Fibroblast of lung (primary cell): ENCODE measurements around the gene EXOC2. TPM values are rescaled to one million over a fixed set of nuclear protein-coding genes. Genes with fewer than 3 reads are reported as not detected.

Experiments
- DNase-seq, 2 donors: peaks; one replicate each; pipeline versions ENCODE4 v3.0.0 to v3.0.0-alpha.2; 2010; ENCODE audit warnings: low read depth in 2 of 2
- H2AFZ ChIP-seq: 2 replicates; pipeline ENCODE4 v1.5.1; 2012; ENCODE audit warnings: low read length, control low read depth, inconsistent platforms
- H3K27ac ChIP-seq: 2 replicates; pipeline ENCODE4 v1.5.1; 2011; ENCODE audit warnings: low read length, control low read depth; ENCODE audit not compliant: insufficient read depth
- H3K27me3 ChIP-seq: 2 replicates; pipeline ENCODE4 v1.5.1; 2011; ENCODE audit warnings: mild to moderate bottlenecking, low read length; ENCODE audit not compliant: control insufficient read depth, insufficient read depth
- H3K36me3 ChIP-seq: 2 replicates; pipeline ENCODE4 v1.5.1; 2011; ENCODE audit warnings: low read length; ENCODE audit not compliant: control insufficient read depth, insufficient read depth
- H3K4me1 ChIP-seq: 2 replicates; pipeline ENCODE4 v1.5.1; 2011; ENCODE audit warnings: low read length; ENCODE audit not compliant: control insufficient read depth, insufficient read depth; ENCODE audit errors: extremely low read depth
- H3K4me2 ChIP-seq: 2 replicates; pipeline ENCODE4 v1.5.1; 2011; ENCODE audit warnings: low read length, control low read depth; ENCODE audit not compliant: insufficient read depth; ENCODE audit errors: extremely low read depth
- H3K4me3 ChIP-seq, 4 experiments: fragments of 200-600 bp in 1 of 4; sonication (generic) in 1 of 4; replicated peaks in 1 of 4; 2 replicates each; pipeline ENCODE4 v1.5.1; 2011 to 2016; ENCODE audit warnings: low read length in 4 of 4, low read depth in 3 of 4, mild to moderate bottlenecking in 3 of 4, control low read depth in 2 of 4, inconsistent platforms in 1 of 4, mixed read lengths in 1 of 4; ENCODE audit not compliant: insufficient read depth in 1 of 4; ENCODE audit errors: control extremely low read depth in 1 of 4
- H3K79me2 ChIP-seq: 2 replicates; pipeline ENCODE4 v1.5.1; 2012; ENCODE audit warnings: mild to moderate bottlenecking, low read length, inconsistent platforms; ENCODE audit not compliant: control insufficient read depth, insufficient read depth
- H3K9ac ChIP-seq: 2 replicates; pipeline ENCODE4 v1.5.1; 2011; ENCODE audit warnings: mild to moderate bottlenecking, low read length, control low read depth; ENCODE audit not compliant: insufficient read depth
- H3K9me3 ChIP-seq: 2 replicates; pipeline ENCODE4 v1.5.1; 2012; ENCODE audit warnings: low read depth, low read length; ENCODE audit not compliant: control insufficient read depth, insufficient read depth
- H4K20me1 ChIP-seq: 2 replicates; pipeline ENCODE4 v1.5.1; 2011; ENCODE audit warnings: low read length; ENCODE audit not compliant: control insufficient read depth, insufficient read depth; ENCODE audit errors: extremely low read depth
- EZH2 ChIP-seq: IDR thresholded peaks from 2 replicates; pipeline ENCODE4 v1.5.1; 2012; ENCODE audit warnings: low read length, control low read depth, mild to moderate bottlenecking; ENCODE audit errors: missing control alignments
- polyA plus RNA-seq, 2 donors: library from polyadenylated mRNA; depleted of rRNA in 1 of 2; stranded (reverse) in 1 of 2; unstranded in 1 of 2; fragments of >200 nt; gene quantifications; 2 replicates each; pipeline ENCODE4 v1.2.1, GENCODE V29; 2011 to 2012; ENCODE audit warnings: missing spikeins in 1 of 2
- total RNA-seq: library from RNA; depleted of rRNA; stranded (reverse); fragments of >200 nt; gene quantifications from 2 replicates; pipeline ENCODE4 v1.2.1, GENCODE V29; 2014
- TF ChIP-seq, protein P1 (sequence below), 2 donors: IDR thresholded peaks in 1 of 2; conservative IDR thresholded peaks in 1 of 2; 1 replicate in 1 of 2; 2 replicates in 1 of 2; pipeline ENCODE4 v1.5.1; 2011 to 2012; ENCODE audit warnings: low read length in 2 of 2, control low read depth in 1 of 2, inconsistent platforms in 1 of 2, low read depth in 1 of 2, mild to moderate bottlenecking in 1 of 2

Gene EXOC2
- total and polyA plus RNA-seq, 2 donors (not counting 1 experiment from before 2014, with no cell fraction given) = 19.7 to 42.3 TPM

DNA sequence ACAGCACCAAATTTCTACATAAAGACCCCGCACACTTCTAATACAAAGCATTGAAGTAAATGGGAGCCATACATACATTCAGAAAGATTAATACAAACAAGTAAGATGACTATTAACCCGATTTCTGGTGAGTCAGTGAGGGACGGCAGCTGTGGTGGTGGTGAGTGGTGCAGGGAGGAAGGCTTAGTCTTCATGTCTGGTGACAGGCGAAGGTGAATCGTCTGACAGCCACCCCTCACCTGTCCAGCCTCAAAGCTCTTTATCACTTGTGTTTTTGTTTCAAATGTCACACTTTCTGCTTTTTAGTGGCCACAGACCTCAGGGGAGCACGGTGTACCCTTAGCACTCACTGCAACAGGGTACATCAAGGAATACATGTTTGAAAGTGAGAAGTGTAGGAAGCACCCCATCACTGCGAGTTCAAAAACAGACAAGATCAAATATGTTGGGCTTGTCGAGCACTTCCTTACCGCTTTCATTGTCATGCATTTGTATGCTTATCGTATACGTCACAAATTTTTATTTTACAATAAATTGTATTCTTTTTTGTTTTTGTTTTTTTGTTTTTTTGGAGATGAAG is 237.8 kb downstream of the EXOC2 start:
- Histone ChIP-seq H3K4me1 (no peaks in the 10 kb centered on the region), H2AFZ (no peak overlapping the region), H3K36me3 (no peaks in the 10 kb centered on the region), H3K9me3 (no peaks in the 10 kb centered on the region), H3K4me2 (no peak overlapping the region), H3K9ac (no peak overlapping the region), H3K79me2 (no peaks in the 10 kb centered on the region), H3K4me3 (no peak overlapping the region), H3K27ac (no peak overlapping the region), H3K27me3 (no peaks in the 10 kb centered on the region), H4K20me1 (no peaks in the 10 kb centered on the region)
- no peak for DNase-seq
- no peak for TF ChIP-seq EZH2
- TF ChIP-seq, protein P1, sequence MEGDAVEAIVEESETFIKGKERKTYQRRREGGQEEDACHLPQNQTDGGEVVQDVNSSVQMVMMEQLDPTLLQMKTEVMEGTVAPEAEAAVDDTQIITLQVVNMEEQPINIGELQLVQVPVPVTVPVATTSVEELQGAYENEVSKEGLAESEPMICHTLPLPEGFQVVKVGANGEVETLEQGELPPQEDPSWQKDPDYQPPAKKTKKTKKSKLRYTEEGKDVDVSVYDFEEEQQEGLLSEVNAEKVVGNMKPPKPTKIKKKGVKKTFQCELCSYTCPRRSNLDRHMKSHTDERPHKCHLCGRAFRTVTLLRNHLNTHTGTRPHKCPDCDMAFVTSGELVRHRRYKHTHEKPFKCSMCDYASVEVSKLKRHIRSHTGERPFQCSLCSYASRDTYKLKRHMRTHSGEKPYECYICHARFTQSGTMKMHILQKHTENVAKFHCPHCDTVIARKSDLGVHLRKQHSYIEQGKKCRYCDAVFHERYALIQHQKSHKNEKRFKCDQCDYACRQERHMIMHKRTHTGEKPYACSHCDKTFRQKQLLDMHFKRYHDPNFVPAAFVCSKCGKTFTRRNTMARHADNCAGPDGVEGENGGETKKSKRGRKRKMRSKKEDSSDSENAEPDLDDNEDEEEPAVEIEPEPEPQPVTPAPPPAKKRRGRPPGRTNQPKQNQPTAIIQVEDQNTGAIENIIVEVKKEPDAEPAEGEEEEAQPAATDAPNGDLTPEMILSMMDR (conservative IDR thresholded peaks at IDR 0.05 in 1 of 2, IDR thresholded peaks at IDR 0.05 in 1 of 2; ENCODE audit: low read depth in 1 of 2, low read length in 2 of 2) = no peak

DNA sequence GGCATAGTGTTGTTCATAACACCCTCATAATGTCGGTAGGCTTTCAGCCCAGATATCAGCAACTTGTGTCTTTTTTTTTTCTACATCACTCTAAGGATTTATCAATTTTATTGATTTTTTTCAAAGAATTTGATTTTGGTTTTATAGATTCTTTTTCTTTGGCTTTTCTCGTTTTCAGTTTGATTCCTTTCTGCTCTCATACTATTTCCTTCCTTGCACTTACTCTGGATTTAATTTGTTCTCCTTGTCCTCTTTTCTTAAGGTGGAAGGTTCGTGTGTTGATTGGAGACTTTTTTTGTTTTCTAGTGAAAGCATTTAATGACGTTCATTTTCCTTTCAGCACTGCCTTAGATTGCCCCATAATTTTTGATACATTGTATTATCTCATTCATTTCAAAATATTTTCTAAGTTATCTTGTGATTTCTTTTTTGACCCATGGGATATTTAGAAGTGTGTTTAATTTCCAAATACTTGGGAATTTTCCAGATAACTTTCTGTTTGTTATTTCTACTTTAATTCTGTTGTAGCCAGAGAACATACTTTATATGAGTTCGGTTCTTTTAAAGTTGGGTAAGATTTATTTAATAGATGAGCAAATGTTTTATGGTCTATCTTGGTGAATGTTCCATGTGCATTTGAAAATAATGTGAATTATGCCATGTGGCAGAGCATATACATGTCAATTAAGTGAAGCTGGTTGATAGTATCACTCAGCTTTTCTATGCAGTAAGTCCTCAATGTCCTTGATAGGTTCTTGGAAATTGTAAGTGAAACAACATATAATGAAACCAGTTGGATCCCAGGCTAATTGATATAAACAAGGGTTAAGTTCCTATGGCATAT is 238.6 kb downstream of the EXOC2 start:
- no peaks in the 10 kb centered on the region for H3K4me1 ChIP-seq
- H3K9ac ChIP-seq = no peak overlapping the region
- H3K79me2 ChIP-seq = no peaks in the 10 kb centered on the region
- H2AFZ ChIP-seq = no peak overlapping the region
- DNase-seq = peak in 1 of 2 donors; percentile 23
- H3K4me3 ChIP-seq = no peak overlapping the region
- H3K4me2 ChIP-seq = no peak overlapping the region
- H3K27ac ChIP-seq = no peak overlapping the region
- no peaks in the 10 kb centered on the region for H4K20me1 ChIP-seq
- H3K9me3 ChIP-seq = no peaks in the 10 kb centered on the region
- H3K36me3 ChIP-seq = no peaks in the 10 kb centered on the region
- TF ChIP-seq, protein P1 (conservative IDR thresholded peaks at IDR 0.05 in 1 of 2, IDR thresholded peaks at IDR 0.05 in 1 of 2; ENCODE audit: low read depth in 1 of 2, low read length in 2 of 2) = no peak
- TF ChIP-seq EZH2 = no peak
- H3K27me3 ChIP-seq = no peaks in the 10 kb centered on the region

DNA sequence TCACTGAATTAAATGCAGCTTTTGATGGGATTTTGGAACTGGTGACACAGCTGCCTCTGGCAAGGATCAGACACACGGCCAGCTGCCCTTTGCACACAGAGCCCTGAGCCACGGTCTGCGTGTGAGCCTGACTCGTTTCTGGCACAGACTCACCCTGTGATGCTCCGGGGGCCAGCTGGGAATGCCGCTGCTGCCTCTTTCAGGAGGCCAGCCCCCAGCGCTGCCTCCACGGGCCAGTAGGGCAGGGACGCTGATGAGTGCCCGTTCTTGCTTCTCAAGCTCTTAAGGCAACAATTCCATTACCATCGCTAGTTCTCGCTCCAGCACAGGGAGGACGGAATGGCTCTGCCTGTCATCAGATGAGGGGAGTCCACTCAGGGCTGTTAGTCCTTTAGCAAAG is 239.8 kb downstream of the EXOC2 start:
- peak in 1 of 2 donors; percentile 80 for DNase-seq
- Histone ChIP-seq H3K4me3 (no peak overlapping the region), H3K27me3 (no peaks in the 10 kb centered on the region), H3K4me2 (no peak overlapping the region), H3K27ac (no peak overlapping the region), H3K9me3 (no peaks in the 10 kb centered on the region), H4K20me1 (no peaks in the 10 kb centered on the region), H3K9ac (no peak overlapping the region), H3K36me3 (no peaks in the 10 kb centered on the region), H3K4me1 (no peaks in the 10 kb centered on the region), H3K79me2 (no peaks in the 10 kb centered on the region), H2AFZ (no peak overlapping the region)
- TF ChIP-seq EZH2 = no peak
- TF ChIP-seq, protein P1 (conservative IDR thresholded peaks at IDR 0.05 in 1 of 2, IDR thresholded peaks at IDR 0.05 in 1 of 2; ENCODE audit: low read depth in 1 of 2, low read length in 2 of 2) = no peak
